ENCODE data around the gene NDUFA13. TPM values are rescaled to one million over a fixed set of nuclear protein-coding genes. Genes with fewer than 3 reads are reported as not detected.

Gene NDUFA13
- polyA plus RNA-seq, 1 of the 3 experiments (the other 2 are of a cell fraction): 1,828 TPM

GRCh38 chr19:19544954-19545591 is 29.0 kb downstream of the NDUFA13 start:
- no peak overlapping the region for H3K27ac ChIP-seq (ENCODE audit: low read depth in 2 of 2, low read length in 1 of 2)
- CTCF ChIA-PET: interaction anchor here (0.8 to 2.0 kb wide), 2 partner anchors 9 to 13 kb away, joined by 4 to 8 read pairs; no protein-coding TSS in a partner anchor
- POLR2A ChIA-PET: no interaction called here

DNA sequence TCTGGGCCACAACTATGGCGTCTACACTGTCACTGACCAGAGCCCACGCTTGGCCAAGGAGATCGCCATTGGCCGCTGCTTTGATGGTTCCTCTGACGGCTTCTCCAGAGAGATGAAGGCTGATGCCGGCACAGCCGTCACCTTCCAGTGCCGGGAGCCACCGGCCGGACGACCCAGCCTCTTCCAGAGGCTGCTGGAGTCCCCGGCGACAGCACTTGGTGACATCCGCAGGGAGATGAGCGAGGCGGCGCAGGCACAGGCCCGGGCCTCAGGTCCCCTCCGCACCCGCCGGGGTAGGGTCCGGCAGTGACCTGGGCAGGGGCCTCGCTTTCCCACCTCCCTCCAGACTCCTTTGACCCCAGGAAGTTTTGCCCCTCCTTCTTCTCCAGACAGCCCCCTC is 29.7 kb downstream of the NDUFA13 start:
- CTCF ChIA-PET: interaction anchor here (0.8 to 15.7 kb wide), 4 partner anchors 9 to 98 kb away, joined by 3 to 258 read pairs (median 6); partner anchors contain the start of genes CILP2 and YJEFN3
- H3K36me3 ChIP-seq (replicated peaks in 1 of 2; ENCODE audit: control insufficient read depth in 1 of 2, insufficient read depth in 2 of 2, low read length in 1 of 2): no peaks in the 10 kb centered on the region
- no peaks in the 10 kb centered on the region for H4K20me1 ChIP-seq (ENCODE audit: insufficient read depth)
- H3F3A ChIP-seq (replicated peaks; ENCODE audit: insufficient read depth): no peaks in the 10 kb centered on the region
- no peak overlapping the region for H3K4me2 ChIP-seq
- H3K9ac ChIP-seq: no peak overlapping the region
- H2AFZ ChIP-seq (ENCODE audit: low read depth): no peak overlapping the region
- H3K9me3 ChIP-seq: no peaks in the 10 kb centered on the region
- no peak overlapping the region for H3K4me3 ChIP-seq (ENCODE audit: low read depth in 2 of 2, low read length in 1 of 2)
- WGBS (ENCODE audit: low lambda C conversion rate): 91% methylated on average over 11 of the region's 23 CpGs
- peaks cover 0 to 24% of the 10 kb centered on the region in 2 experiments; a peak in 1 of 4 replicates for H3K4me1 ChIP-seq (ENCODE audit: control insufficient read depth in 1 of 2, insufficient read depth in 2 of 2, low read depth in 1 of 2, low read length in 1 of 2)
- DNase-seq: no peak
- H3K9me2 ChIP-seq: no peaks in the 10 kb centered on the region
- H3K79me2 ChIP-seq (ENCODE audit: insufficient read depth): no peaks in the 10 kb centered on the region
- no peak overlapping the region for H3K27ac ChIP-seq (ENCODE audit: low read depth in 2 of 2, low read length in 1 of 2)
- H3K27me3 ChIP-seq (ENCODE audit: insufficient read depth): no peaks in the 10 kb centered on the region
- POLR2A ChIA-PET: no interaction called here
- TF ChIP-seq RCOR1 (IDR thresholded peaks at IDR 0.05; ENCODE audit: low read length) (no peak), TEAD4 (IDR thresholded peaks at IDR 0.05; ENCODE audit: borderline replicate concordance, insufficient read depth) (no peak), IRF3 (IDR thresholded peaks at IDR 0.05; ENCODE audit: low read depth, low read length) (no peak), TAF1 (IDR thresholded peaks at IDR 0.05; ENCODE audit: borderline replicate concordance, low read depth, low read length) (no peak), TCF12 (IDR thresholded peaks at IDR 0.05) (no peak), USF1 (IDR thresholded peaks at IDR 0.05; ENCODE audit: borderline replicate concordance, low read depth) (no peak), MEF2A (IDR thresholded peaks at IDR 0.05; ENCODE audit: borderline replicate concordance, low read depth) (no peak), SMC3 (IDR thresholded peaks at IDR 0.05; ENCODE audit: low read depth, low read length) (no peak)
- TF ChIP-seq, protein P1, sequence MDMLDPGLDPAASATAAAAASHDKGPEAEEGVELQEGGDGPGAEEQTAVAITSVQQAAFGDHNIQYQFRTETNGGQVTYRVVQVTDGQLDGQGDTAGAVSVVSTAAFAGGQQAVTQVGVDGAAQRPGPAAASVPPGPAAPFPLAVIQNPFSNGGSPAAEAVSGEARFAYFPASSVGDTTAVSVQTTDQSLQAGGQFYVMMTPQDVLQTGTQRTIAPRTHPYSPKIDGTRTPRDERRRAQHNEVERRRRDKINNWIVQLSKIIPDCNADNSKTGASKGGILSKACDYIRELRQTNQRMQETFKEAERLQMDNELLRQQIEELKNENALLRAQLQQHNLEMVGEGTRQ (IDR thresholded peaks at IDR 0.05; ENCODE audit: borderline replicate concordance, low read depth, low read length): no peak

More at GRCh38 chr19:19544954-19545591, 29.0 kb downstream of the NDUFA13 start:
- H3K9ac ChIP-seq: no peak overlapping the region
- H3K4me2 ChIP-seq: no peak overlapping the region
- no peaks in the 10 kb centered on the region for H3K79me2 ChIP-seq (ENCODE audit: insufficient read depth)
- H3F3A ChIP-seq (replicated peaks; ENCODE audit: insufficient read depth): no peaks in the 10 kb centered on the region
- no peaks in the 10 kb centered on the region for H3K36me3 ChIP-seq (replicated peaks in 1 of 2; ENCODE audit: control insufficient read depth in 1 of 2, insufficient read depth in 2 of 2, low read length in 1 of 2)
- H2AFZ ChIP-seq (ENCODE audit: low read depth): no peak overlapping the region
- no peaks in the 10 kb centered on the region for H3K9me3 ChIP-seq
- no peaks in the 10 kb centered on the region for H4K20me1 ChIP-seq (ENCODE audit: insufficient read depth)
- peaks cover 0 to 26% of the 10 kb centered on the region in 2 experiments; a peak in 1 of 4 replicates for H3K4me1 ChIP-seq (ENCODE audit: control insufficient read depth in 1 of 2, insufficient read depth in 2 of 2, low read depth in 1 of 2, low read length in 1 of 2)
- H3K4me3 ChIP-seq (ENCODE audit: low read depth in 2 of 2, low read length in 1 of 2): no peak overlapping the region
- H3K27me3 ChIP-seq (ENCODE audit: insufficient read depth): no peaks in the 10 kb centered on the region
- WGBS (ENCODE audit: low lambda C conversion rate): 91% methylated on average over 36 of the region's 53 CpGs
- TF ChIP-seq NFIC (IDR thresholded peaks at IDR 0.05; ENCODE audit: borderline replicate concordance) (no peak), SMC3 (IDR thresholded peaks at IDR 0.05; ENCODE audit: low read depth, low read length) (no peak), TEAD4 (IDR thresholded peaks at IDR 0.05; ENCODE audit: borderline replicate concordance, insufficient read depth) (no peak), FOSL2 (IDR thresholded peaks at IDR 0.05; ENCODE audit: borderline replicate concordance, low read depth) (no peak), TAF1 (IDR thresholded peaks at IDR 0.05; ENCODE audit: borderline replicate concordance, low read depth, low read length) (no peak), ELF1 (IDR thresholded peaks at IDR 0.05) (no peak), FOXJ3 (CRISPR knock-in tag; IDR thresholded peaks at IDR 0.05) (no peak), RCOR1 (IDR thresholded peaks at IDR 0.05; ENCODE audit: low read length) (no peak), RAD21 (IDR thresholded peaks at IDR 0.05; ENCODE audit: low read length) (no peak)
- TF ChIP-seq, protein P2, sequence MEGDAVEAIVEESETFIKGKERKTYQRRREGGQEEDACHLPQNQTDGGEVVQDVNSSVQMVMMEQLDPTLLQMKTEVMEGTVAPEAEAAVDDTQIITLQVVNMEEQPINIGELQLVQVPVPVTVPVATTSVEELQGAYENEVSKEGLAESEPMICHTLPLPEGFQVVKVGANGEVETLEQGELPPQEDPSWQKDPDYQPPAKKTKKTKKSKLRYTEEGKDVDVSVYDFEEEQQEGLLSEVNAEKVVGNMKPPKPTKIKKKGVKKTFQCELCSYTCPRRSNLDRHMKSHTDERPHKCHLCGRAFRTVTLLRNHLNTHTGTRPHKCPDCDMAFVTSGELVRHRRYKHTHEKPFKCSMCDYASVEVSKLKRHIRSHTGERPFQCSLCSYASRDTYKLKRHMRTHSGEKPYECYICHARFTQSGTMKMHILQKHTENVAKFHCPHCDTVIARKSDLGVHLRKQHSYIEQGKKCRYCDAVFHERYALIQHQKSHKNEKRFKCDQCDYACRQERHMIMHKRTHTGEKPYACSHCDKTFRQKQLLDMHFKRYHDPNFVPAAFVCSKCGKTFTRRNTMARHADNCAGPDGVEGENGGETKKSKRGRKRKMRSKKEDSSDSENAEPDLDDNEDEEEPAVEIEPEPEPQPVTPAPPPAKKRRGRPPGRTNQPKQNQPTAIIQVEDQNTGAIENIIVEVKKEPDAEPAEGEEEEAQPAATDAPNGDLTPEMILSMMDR (IDR thresholded peaks at IDR 0.05): no peak
- TF ChIP-seq, protein P3, sequence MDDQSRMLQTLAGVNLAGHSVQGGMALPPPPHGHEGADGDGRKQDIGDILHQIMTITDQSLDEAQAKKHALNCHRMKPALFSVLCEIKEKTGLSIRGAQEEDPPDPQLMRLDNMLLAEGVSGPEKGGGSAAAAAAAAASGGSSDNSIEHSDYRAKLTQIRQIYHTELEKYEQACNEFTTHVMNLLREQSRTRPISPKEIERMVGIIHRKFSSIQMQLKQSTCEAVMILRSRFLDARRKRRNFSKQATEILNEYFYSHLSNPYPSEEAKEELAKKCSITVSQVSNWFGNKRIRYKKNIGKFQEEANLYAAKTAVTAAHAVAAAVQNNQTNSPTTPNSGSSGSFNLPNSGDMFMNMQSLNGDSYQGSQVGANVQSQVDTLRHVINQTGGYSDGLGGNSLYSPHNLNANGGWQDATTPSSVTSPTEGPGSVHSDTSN (IDR thresholded peaks at IDR 0.05): no peak
- no peak for DNase-seq
- no peaks in the 10 kb centered on the region for H3K9me2 ChIP-seq

Data from SK-N-SH (cell line).